HG02642 (cell line): ENCODE results near the gene POR.

ENCODE experiments used
- ATAC-seq: cut with Tn5 transposase; IDR thresholded peaks from one replicate; pipeline ENCODE4 v1.9.1; 2021; ENCODE audit warnings: mild to moderate bottlenecking; ENCODE audit not compliant: unreplicated experiment, poor library complexity

POR gene

GRCh38 chr7:75946207-75946855 is 31.4 kb downstream of the POR start:
- ATAC-seq, result no peak

- no peak for ATAC-seq
Measured at GRCh38 chr7:75948179-75948578, 33.2 kb downstream of the POR start.

- ATAC-seq, result no peak
Measured at GRCh38 chr7:75950111-75950681, 35.2 kb downstream of the POR start.

GRCh38 chr7:75951506-75951905 is 36.6 kb downstream of the POR start:
- ATAC-seq, result no peak

- ATAC-seq, result no peak
Measured at GRCh38 chr7:75953431-75953830, 38.5 kb downstream of the POR start.

- no peak for ATAC-seq
Measured at GRCh38 chr7:75953931-75954330, 39.0 kb downstream of the POR start.

GRCh38 chr7:75955331-75955955 is 40.5 kb downstream of the POR start:
- no peak for ATAC-seq

GRCh38 chr7:75957021-75957736 is 42.2 kb downstream of the POR start:
- ATAC-seq, result no peak

GRCh38 chr7:75958802-75959543 is 44.0 kb downstream of the POR start:
- ATAC-seq, result no peak

GRCh38 chr7:75960372-75960771 is 45.4 kb downstream of the POR start:
- no peak for ATAC-seq

- ATAC-seq, result no peak
Measured at GRCh38 chr7:75961218-75961617, 46.3 kb downstream of the POR start.

- no peak for ATAC-seq
Measured at GRCh38 chr7:75962607-75963380, 47.8 kb downstream of the POR start.

- ATAC-seq, result no peak
Measured at GRCh38 chr7:75963381-75963995, 48.5 kb downstream of the POR start.

- no peak for ATAC-seq
Measured at GRCh38 chr7:75965617-75966016, 50.7 kb downstream of the POR start.

- no peak for ATAC-seq
Measured at GRCh38 chr7:75966190-75966961, 51.4 kb downstream of the POR start.

GRCh38 chr7:75967055-75967454 is 52.1 kb downstream of the POR start:
- no peak for ATAC-seq

- ATAC-seq, result no peak
Measured at GRCh38 chr7:75967487-75967997, 52.6 kb downstream of the POR start.

GRCh38 chr7:75968012-75968411 is 53.1 kb downstream of the POR start:
- ATAC-seq, result no peak
